Lower lobe of right lung (tissue), 2 donors: ENCODE measurements around the gene DNAH2. TPM values are rescaled to one million over a fixed set of nuclear protein-coding genes. Genes with fewer than 3 reads are reported as not detected.

ENCODE experiments used
- ATAC-seq, 2 donors: fragments of 200-7000 bp; cut with Tn5 transposase; one replicate each; pipeline ENCODE4 v1.9.1; 2020 to 2022; ENCODE audit warnings: mild to moderate bottlenecking in 2 of 2, moderate library complexity in 2 of 2
- DNase-seq: peaks from one replicate; pipeline ENCODE4 v3.0.0-alpha.2; 2020
- H3K27ac ChIP-seq: fragments of 200-600 bp; one replicate; pipeline ENCODE4 v1.8.0; 2022
- H3K27me3 ChIP-seq: fragments of 200-600 bp; one replicate; pipeline ENCODE4 v1.8.0; 2022; ENCODE audit warnings: low read depth
- H3K36me3 ChIP-seq: fragments of 200-600 bp; one replicate; pipeline ENCODE4 v1.8.0; 2022; ENCODE audit warnings: mild to moderate bottlenecking
- H3K4me1 ChIP-seq: fragments of 200-600 bp; one replicate; pipeline ENCODE4 v1.8.0; 2022
- H3K4me3 ChIP-seq: fragments of 200-600 bp; one replicate; pipeline ENCODE4 v1.8.0; 2022; ENCODE audit warnings: mild to moderate bottlenecking
- H3K9me3 ChIP-seq: fragments of 200-600 bp; one replicate; pipeline ENCODE4 v1.8.0; 2022
- CTCF ChIP-seq: fragments of 200-600 bp; IDR thresholded peaks from one replicate; pipeline ENCODE4 v1.8.0; 2022; ENCODE audit warnings: antibody characterized with exemption, mild to moderate bottlenecking
- intact Hi-C: fragments of 100-400 bp; cut with DNase I; formaldehyde crosslinking; loops from one replicate; pipeline ENCODE4 v1.11.0; 2022
- total RNA-seq: library from RNA; stranded (reverse); fragmentation: NEBNext Ultra II Directional; extraction: Animal tissue kit (Norgen Biotek cat#: 25700); gene quantifications from one replicate; pipeline ENCODE4 v1.2.1, GENCODE V29; 2021
- donor health status: DM: no; HTN: yes; CAD: no; lungs with severe emphysema.

Gene DNAH2
- total RNA-seq, 1 donor from 2014 or later: 6.2 TPM

DNA sequence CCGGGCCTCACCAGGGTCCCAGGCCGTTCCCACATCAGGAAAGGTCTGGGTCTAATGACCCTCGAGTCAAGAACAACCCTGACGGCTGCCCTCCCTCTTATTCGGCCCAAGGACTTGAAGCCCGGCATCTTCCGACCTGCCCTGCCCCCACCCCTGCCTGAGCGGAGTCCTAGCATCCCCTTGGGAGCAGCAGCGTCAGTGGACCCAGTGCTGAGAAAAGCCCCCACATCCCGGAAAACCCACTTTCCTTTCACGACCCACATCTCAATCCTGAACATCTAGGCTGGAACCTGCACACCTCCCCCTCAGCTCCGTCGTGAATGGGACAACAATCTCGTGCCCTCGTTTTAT lies 138.1 kb downstream of the DNAH2 start:
- no peak for DNase-seq
- no peak for ATAC-seq
- Histone ChIP-seq H3K4me1 (peaks cover 44% of the 10 kb centered on the region), H3K4me3 (peak overlapping the region; percentile 81), H3K36me3 (peaks cover 55% of the 10 kb centered on the region), H3K27me3 (no peaks in the 10 kb centered on the region), H3K27ac (peak overlapping the region; percentile 84), H3K9me3 (no peaks in the 10 kb centered on the region)
- intact Hi-C loops: no loop called here
- TF ChIP-seq CTCF: no peak

GRCh38 chr17:7856011-7856810 lies 138.7 kb downstream of the DNAH2 start:
- peaks cover 42% of the 10 kb centered on the region for H3K4me1 ChIP-seq
- peaks cover 51% of the 10 kb centered on the region for H3K36me3 ChIP-seq
- no peaks in the 10 kb centered on the region for H3K9me3 ChIP-seq
- peak overlapping the region; percentile 81 for H3K4me3 ChIP-seq
- ATAC-seq: no peak
- TF ChIP-seq CTCF: no peak
- intact Hi-C loops: no loop called here
- no peaks in the 10 kb centered on the region for H3K27me3 ChIP-seq
- peak overlapping the region; percentile 84 for H3K27ac ChIP-seq
- DNase-seq: peak; percentile 66

- peaks cover 42% of the 10 kb centered on the region for H3K36me3 ChIP-seq
- ATAC-seq (peak; percentile 91 to 93), DNase-seq (peak; percentile 97)
- intact Hi-C loops: no loop called here
- peak within 1 kb of the TSS; percentile 84 for H3K27ac ChIP-seq
- H3K27me3 ChIP-seq: no peaks in the 10 kb centered on the region
- peak within 1 kb of the TSS; percentile 81 for H3K4me3 ChIP-seq
- H3K9me3 ChIP-seq: no peaks in the 10 kb centered on the region
- TF ChIP-seq CTCF: peak; percentile 43
- H3K4me1 ChIP-seq: peaks cover 33% of the 10 kb centered on the region
Measured at GRCh38 chr17:7856811-7857712, 139.5 kb downstream of the DNAH2 start, which contains the start of gene NAA38. Gene NAA38, minus strand, starts transcription at chr17:7857559. Its CDS starts 96 bp downstream, at chr17:7857463.

DNA sequence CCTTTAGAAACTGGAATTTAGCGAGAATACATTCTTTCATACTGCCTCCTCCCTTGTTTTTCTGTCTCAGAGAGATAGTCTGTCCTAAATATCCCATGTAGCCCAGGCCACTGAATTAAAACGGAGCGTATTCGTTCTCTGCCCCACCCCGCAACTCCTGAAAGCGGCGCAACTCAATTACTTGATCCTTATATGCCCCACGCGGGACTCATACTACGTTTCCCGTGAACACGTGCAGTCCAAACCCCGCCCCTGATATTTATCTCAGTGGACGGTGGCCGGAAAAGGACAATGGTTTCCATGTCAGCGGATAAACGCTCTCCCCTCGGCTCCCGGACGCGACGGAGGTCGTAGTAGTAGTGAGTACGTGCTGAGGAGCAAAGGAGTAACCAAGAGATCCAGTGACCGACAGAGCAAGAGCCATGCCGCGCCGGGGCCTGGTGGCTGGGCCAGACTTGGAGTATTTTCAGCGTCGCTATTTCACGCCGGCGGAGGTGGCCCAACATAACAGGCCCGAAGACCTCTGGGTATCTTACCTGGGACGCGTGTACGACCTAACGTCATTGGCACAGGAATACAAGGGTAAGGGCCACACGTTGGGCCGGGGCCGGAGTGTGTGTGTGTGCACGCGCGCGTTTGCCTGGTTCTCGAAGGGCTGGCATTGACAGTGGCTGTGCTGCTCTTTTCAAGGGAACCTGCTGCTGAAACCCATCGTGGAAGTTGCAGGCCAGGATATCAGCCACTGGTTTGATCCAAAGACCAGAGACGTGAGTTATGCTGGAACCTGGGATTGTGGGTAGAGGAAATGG lies 140.4 kb downstream of the DNAH2 start, which contains the start of gene CYB5D1:
Gene CYB5D1 (plus strand): TSS at position 291 of the 809 bp plus-strand sequence. CDS start 132 bp downstream, at position 423.
- Histone ChIP-seq H3K36me3 (peaks cover 34% of the 10 kb centered on the region), H3K9me3 (no peaks in the 10 kb centered on the region), H3K27me3 (no peaks in the 10 kb centered on the region), H3K27ac (peak within 1 kb of the TSS; percentile 84), H3K4me3 (peak within 1 kb of the TSS; percentile 81), H3K4me1 (peaks cover 34% of the 10 kb centered on the region)
- TF ChIP-seq CTCF: no peak
- DNase-seq: peak; percentile 92
- intact Hi-C loops: no loop called here
- peak; percentile 72 to 78 for ATAC-seq

DNA sequence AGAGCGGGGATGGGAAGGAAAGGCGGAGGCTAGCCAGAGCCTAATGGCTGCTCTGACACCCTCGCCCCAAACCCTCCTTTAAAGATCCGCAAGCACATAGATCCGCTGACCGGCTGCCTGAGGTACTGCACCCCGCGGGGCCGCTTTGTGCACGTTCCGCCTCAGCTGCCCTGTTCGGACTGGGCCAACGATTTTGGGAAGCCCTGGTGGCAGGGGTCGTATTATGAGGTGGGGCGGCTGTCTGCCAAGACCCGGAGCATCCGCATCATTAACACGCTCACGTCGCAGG lies 140.9 kb downstream of the DNAH2 start:
- Histone ChIP-seq H3K27me3 (no peaks in the 10 kb centered on the region), H3K4me3 (peak overlapping the region; percentile 81), H3K9me3 (no peaks in the 10 kb centered on the region), H3K4me1 (peaks cover 38% of the 10 kb centered on the region), H3K36me3 (peaks cover 28% of the 10 kb centered on the region), H3K27ac (peak overlapping the region; percentile 84)
- ATAC-seq: no peak
- peak; percentile 22 for TF ChIP-seq CTCF
- intact Hi-C loops: no loop called here
- peak; percentile 57 for DNase-seq
